ENCODE results near the gene CBR3. TPM values are rescaled to one million over a fixed set of nuclear protein-coding genes. Genes with fewer than 3 reads are reported as not detected.

The CBR3 gene
- total and polyA plus RNA-seq, 4 donors: 0.23 to 9.0 (median 4.7) TPM

DNA sequence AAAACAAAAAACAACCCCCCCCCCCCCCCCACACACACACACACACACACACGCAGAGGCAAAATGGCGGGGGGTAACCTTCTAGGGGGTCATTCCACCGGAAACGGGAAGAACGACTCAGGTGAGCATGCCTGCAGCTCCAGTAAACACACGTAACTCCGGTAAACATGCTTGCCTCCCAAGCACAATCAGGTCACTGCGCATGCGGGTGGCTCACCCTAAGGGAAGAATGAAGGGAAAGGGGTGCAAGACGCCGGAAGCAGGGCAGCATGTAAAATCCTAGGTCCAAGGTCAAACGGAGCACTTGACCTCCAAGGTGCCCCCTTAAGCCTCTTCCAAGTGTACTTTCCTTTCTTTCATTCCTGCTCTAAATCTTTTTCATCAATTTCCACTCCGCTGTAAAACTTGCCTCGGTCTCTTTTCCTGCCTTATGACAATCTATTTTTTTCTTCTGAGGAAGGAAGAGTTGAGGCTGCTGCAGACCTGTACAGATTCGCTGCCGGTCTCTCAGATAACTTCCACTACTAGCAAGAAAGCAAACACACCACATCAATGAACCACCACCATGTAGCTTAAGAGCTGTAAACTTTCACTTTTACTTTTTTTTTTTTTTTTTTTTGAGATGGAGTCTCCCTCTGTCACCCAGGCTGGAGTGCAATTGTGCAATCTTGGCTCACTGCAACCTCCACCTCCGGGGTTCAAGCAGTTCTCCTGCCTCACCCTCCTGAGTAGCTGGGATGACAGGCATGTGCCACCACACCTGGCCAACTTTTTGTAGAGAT is 21.0 kb upstream of the CBR3 start:
- Histone ChIP-seq H3K36me3 (ENCODE audit: control insufficient read depth in 4 of 4, insufficient read depth in 4 of 4, low read length in 4 of 4) (no peaks in the 10 kb centered on the region), H3K4me3 (no peak overlapping the region), H3K4me1 (ENCODE audit: control insufficient read depth in 5 of 5, insufficient read depth in 5 of 5, low read length in 5 of 5) (peaks cover 0 to 4% (median 0%) of the 10 kb centered on the region in 5 donors), H3K9ac (ENCODE audit: insufficient read depth in 1 of 2, low read length in 2 of 2) (no peak overlapping the region), H3K27ac (ENCODE audit: low read depth in 1 of 2, low read length in 1 of 2) (peak overlapping the region in 1 of 2 donors; percentile 64), H3K9me3 (ENCODE audit: control insufficient read depth in 4 of 4, insufficient read depth in 3 of 4, low read length in 3 of 4) (no peaks in the 10 kb centered on the region), H3K27me3 (ENCODE audit: control insufficient read depth in 3 of 3, insufficient read depth in 3 of 3, low read length in 2 of 3) (no peaks in the 10 kb centered on the region)
- TF ChIP-seq, protein P1, sequence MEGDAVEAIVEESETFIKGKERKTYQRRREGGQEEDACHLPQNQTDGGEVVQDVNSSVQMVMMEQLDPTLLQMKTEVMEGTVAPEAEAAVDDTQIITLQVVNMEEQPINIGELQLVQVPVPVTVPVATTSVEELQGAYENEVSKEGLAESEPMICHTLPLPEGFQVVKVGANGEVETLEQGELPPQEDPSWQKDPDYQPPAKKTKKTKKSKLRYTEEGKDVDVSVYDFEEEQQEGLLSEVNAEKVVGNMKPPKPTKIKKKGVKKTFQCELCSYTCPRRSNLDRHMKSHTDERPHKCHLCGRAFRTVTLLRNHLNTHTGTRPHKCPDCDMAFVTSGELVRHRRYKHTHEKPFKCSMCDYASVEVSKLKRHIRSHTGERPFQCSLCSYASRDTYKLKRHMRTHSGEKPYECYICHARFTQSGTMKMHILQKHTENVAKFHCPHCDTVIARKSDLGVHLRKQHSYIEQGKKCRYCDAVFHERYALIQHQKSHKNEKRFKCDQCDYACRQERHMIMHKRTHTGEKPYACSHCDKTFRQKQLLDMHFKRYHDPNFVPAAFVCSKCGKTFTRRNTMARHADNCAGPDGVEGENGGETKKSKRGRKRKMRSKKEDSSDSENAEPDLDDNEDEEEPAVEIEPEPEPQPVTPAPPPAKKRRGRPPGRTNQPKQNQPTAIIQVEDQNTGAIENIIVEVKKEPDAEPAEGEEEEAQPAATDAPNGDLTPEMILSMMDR (IDR thresholded peaks at IDR 0.05; ENCODE audit: control extremely low read depth, extremely low read depth): no peak
- DNase-seq: peak in 1 of 3 donors; percentile 37
- ATAC-seq (ENCODE audit: insufficient read depth, low FRiP score): peak; percentile 53
- 47 to 53% methylated on average over 17 of the region's 17 CpGs for WGBS, 2 donors

DNA sequence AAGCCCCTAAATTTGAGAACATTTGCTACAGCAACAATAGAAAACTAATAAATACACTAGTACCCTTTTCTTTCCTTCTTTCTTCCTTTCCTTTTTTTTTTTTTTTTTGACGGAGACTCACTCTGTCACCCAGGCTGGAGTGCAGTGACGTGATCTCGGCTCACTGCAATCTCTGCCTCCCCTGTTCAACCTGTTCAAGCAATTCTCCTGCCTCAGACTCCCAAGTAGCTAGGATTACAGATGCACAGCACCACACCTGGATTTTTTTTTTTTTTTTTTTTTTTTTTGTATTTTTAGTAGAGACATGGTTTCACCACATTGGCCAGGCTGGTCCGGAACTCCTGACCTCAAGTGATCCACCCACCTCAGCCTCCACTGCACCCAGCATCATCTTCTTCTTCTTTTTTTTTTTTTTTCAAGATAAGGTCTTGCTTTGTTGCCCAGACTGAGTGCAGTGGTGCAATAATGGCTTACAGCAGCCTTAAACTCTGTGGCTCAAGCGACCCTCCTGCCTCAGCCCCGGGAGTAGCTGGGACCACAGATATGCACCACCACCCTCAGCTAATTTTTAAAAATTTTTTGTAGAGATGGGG is 19.6 kb upstream of the CBR3 start:
- H3K27me3 ChIP-seq (ENCODE audit: control insufficient read depth in 3 of 3, insufficient read depth in 3 of 3, low read length in 2 of 3): no peaks in the 10 kb centered on the region
- TF ChIP-seq, protein P1 (IDR thresholded peaks at IDR 0.05; ENCODE audit: control extremely low read depth, extremely low read depth): no peak
- ATAC-seq (ENCODE audit: insufficient read depth, low FRiP score): no peak

DNA sequence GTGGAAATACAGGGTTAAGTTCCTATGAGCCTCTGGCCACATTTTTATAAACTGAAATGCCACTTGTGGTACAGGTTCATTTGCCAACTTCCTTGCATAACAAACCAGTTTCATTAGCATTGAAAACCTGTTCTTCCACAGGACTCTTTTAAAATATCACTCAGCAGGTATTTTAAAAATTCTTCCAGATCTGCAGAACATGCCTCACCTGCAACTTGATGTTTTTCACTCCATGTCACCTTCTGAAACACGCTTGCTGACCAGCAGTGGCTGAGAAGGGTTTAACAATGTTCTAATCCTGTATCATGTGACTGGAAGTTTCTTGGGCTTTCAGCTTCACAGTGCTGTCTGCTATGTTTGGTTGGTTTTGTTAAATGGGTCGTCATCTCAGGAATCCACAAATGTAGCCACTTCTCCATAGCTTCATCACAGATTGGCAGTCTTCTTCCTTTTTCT is 17.6 kb upstream of the CBR3 start:
- TF ChIP-seq, protein P1 (IDR thresholded peaks at IDR 0.05; ENCODE audit: control extremely low read depth, extremely low read depth): no peak

More for the DNA sequence above, 19.6 kb upstream of the CBR3 start:
- no peak for DNase-seq
- no peak overlapping the region for H3K4me3 ChIP-seq
- H3K27ac ChIP-seq (ENCODE audit: low read depth in 1 of 2, low read length in 1 of 2): no peak overlapping the region
- no peaks in the 10 kb centered on the region for H3K9me3 ChIP-seq (ENCODE audit: control insufficient read depth in 4 of 4, insufficient read depth in 3 of 4, low read length in 3 of 4)
- 71 to 85% methylated on average over 6 of the region's 6 CpGs for WGBS, 2 donors
- peaks cover 0 to 4% (median 2%) of the 10 kb centered on the region in 5 donors for H3K4me1 ChIP-seq (ENCODE audit: control insufficient read depth in 5 of 5, insufficient read depth in 5 of 5, low read length in 5 of 5)
- H3K36me3 ChIP-seq (ENCODE audit: control insufficient read depth in 4 of 4, insufficient read depth in 4 of 4, low read length in 4 of 4): no peaks in the 10 kb centered on the region
- H3K9ac ChIP-seq (ENCODE audit: insufficient read depth in 1 of 2, low read length in 2 of 2): no peak overlapping the region

More for the DNA sequence above, 17.6 kb upstream of the CBR3 start:
- H3K4me3 ChIP-seq: no peak overlapping the region
- peak overlapping the region in 1 of 2 donors; percentile 77 for H3K27ac ChIP-seq (ENCODE audit: low read depth in 1 of 2, low read length in 1 of 2)
- peaks cover 0 to 8% (median 4%) of the 10 kb centered on the region in 5 donors for H3K4me1 ChIP-seq (ENCODE audit: control insufficient read depth in 5 of 5, insufficient read depth in 5 of 5, low read length in 5 of 5)
- ATAC-seq (ENCODE audit: insufficient read depth, low FRiP score) (no peak), DNase-seq (peak in 1 of 3 donors; percentile 29)
- no peaks in the 10 kb centered on the region for H3K27me3 ChIP-seq (ENCODE audit: control insufficient read depth in 3 of 3, insufficient read depth in 3 of 3, low read length in 2 of 3)
- no peaks in the 10 kb centered on the region for H3K9me3 ChIP-seq (ENCODE audit: control insufficient read depth in 4 of 4, insufficient read depth in 3 of 4, low read length in 3 of 4)
- WGBS, 2 donors: 54 to 57% methylated on average over 2 of the region's 2 CpGs
- no peak overlapping the region for H3K9ac ChIP-seq (ENCODE audit: insufficient read depth in 1 of 2, low read length in 2 of 2)
- no peaks in the 10 kb centered on the region for H3K36me3 ChIP-seq (ENCODE audit: control insufficient read depth in 4 of 4, insufficient read depth in 4 of 4, low read length in 4 of 4)

Data from lung (tissue), 12 donors.